HUES48 (cell line): ENCODE results near the gene PFKP.

Source experiments
- H3K27ac ChIP-seq: one replicate; pipeline ENCODE4 v1.7.0; 2013; ENCODE audit warnings: low read depth, low read length, inconsistent platforms
- H3K27me3 ChIP-seq: 2 replicates; pipeline ENCODE4 v1.6.1; 2013; ENCODE audit warnings: mild to moderate bottlenecking, low read length; ENCODE audit not compliant: control insufficient read depth, insufficient read depth
- H3K36me3 ChIP-seq: 2 replicates; pipeline ENCODE4 v1.6.1; 2013; ENCODE audit warnings: low read length; ENCODE audit not compliant: control insufficient read depth, insufficient read depth
- H3K4me1 ChIP-seq: 2 replicates; pipeline ENCODE4 v1.6.1; 2013; ENCODE audit warnings: mild to moderate bottlenecking, low read length; ENCODE audit not compliant: control insufficient read depth, insufficient read depth
- H3K4me3 ChIP-seq: 2 replicates; pipeline ENCODE4 v1.5.1; 2013; ENCODE audit warnings: mild to moderate bottlenecking, low read depth, low read length
- H3K9ac ChIP-seq: 2 replicates; pipeline ENCODE4 v1.6.1; 2013; ENCODE audit warnings: mild to moderate bottlenecking, low read depth, low read length, moderate library complexity
- H3K9me3 ChIP-seq: 2 replicates; pipeline ENCODE4 v1.6.1; 2013; ENCODE audit warnings: low read length; ENCODE audit not compliant: control insufficient read depth, insufficient read depth

The PFKP gene

DNA sequence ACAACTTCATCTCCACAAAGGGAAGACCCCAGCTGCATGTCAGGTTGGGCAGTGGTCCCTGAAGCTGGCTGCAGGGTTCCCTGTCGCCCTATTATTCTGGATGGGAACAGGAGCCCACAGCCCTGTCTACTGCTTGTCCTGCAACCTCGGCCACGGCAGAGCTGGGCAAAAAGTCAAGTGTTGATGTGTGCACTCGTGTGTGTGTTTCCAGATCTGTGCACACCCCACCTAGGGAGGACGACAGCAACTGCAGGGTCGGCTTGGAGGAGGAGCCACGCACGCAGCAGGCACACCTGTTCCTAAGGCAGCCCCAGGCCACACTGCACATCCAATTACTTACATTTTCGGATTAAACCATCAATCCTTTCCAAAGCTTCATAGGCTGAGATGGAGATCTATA lies 81.6 kb downstream of the PFKP start:
- H3K9me3 ChIP-seq = no peaks in the 10 kb centered on the region
- no peak overlapping the region for H3K4me3 ChIP-seq
- no peaks in the 10 kb centered on the region for H3K27me3 ChIP-seq
- H3K27ac ChIP-seq = no peak overlapping the region
- H3K4me1 ChIP-seq = no peaks in the 10 kb centered on the region
- peaks cover 75% of the 10 kb centered on the region for H3K36me3 ChIP-seq
- no peak overlapping the region for H3K9ac ChIP-seq

DNA sequence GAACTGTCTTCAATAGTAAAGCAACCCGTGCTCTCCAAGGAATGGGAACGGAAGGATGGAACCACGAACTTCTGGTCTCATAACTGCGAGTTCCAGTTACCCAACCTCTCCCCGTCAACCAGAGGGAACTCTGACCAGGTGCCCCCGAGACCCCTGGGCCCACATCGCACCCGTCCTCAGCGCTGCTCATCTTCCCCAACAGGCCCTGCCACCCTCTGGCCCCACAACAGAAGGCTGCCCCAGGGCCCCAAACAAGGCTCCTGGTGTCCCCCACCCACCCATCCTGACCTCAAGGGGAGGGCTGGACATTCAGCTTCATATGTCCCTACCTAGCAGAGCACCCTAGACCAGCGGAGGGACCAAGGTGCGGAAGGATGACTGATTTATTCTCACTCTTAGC lies 82.6 kb downstream of the PFKP start:
- no peak overlapping the region for H3K27ac ChIP-seq
- H3K36me3 ChIP-seq = peaks cover 76% of the 10 kb centered on the region
- H3K4me1 ChIP-seq = no peaks in the 10 kb centered on the region
- H3K9me3 ChIP-seq = no peaks in the 10 kb centered on the region
- no peak overlapping the region for H3K9ac ChIP-seq
- no peak overlapping the region for H3K4me3 ChIP-seq
- H3K27me3 ChIP-seq = no peaks in the 10 kb centered on the region

DNA sequence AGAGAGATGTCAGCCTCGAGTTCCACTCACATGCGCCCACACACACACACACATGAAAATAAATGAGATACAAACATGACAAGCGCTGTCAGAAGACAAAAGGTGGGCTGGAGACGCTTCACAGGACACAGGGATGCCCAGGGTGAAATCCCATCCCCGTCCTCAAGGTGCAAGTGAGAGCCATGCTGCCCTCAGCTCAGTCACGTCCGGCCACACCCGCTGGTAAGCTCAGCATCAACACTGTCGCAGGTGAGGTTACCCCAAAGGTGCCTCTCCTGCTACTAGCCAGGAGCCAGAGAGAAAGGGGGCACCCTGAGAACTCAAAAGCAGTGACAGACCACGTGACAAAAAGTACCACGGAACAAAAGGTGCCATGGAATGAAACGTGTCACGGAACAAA lies 83.0 kb downstream of the PFKP start:
- H3K36me3 ChIP-seq = peaks cover 76% of the 10 kb centered on the region
- H3K9ac ChIP-seq = no peak overlapping the region
- H3K27me3 ChIP-seq = no peaks in the 10 kb centered on the region
- no peak overlapping the region for H3K4me3 ChIP-seq
- H3K4me1 ChIP-seq = no peaks in the 10 kb centered on the region
- no peaks in the 10 kb centered on the region for H3K9me3 ChIP-seq
- no peak overlapping the region for H3K27ac ChIP-seq

DNA sequence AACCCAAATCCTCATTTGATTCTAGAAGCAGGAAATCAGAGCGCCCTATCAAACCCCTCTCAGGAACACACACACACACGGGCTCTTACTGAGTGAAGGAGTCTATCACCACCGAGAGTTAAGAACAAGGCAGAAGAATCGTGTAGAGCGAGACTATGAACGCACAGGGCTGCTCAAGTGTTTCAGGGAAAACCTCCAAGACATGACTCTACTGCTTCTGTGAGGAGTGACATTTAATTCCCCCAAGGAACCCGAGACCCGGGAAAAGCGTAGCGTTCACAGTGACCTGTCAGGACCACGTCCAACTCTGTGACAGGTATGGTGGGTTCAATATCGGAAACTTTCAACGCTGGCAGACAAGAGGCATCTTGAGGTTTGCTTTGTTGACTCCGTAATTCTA lies 83.6 kb downstream of the PFKP start:
- Histone ChIP-seq H3K4me3 (no peak overlapping the region), H3K27me3 (no peaks in the 10 kb centered on the region), H3K9me3 (no peaks in the 10 kb centered on the region), H3K4me1 (no peaks in the 10 kb centered on the region), H3K36me3 (peaks cover 74% of the 10 kb centered on the region), H3K27ac (no peak overlapping the region), H3K9ac (no peak overlapping the region)

DNA sequence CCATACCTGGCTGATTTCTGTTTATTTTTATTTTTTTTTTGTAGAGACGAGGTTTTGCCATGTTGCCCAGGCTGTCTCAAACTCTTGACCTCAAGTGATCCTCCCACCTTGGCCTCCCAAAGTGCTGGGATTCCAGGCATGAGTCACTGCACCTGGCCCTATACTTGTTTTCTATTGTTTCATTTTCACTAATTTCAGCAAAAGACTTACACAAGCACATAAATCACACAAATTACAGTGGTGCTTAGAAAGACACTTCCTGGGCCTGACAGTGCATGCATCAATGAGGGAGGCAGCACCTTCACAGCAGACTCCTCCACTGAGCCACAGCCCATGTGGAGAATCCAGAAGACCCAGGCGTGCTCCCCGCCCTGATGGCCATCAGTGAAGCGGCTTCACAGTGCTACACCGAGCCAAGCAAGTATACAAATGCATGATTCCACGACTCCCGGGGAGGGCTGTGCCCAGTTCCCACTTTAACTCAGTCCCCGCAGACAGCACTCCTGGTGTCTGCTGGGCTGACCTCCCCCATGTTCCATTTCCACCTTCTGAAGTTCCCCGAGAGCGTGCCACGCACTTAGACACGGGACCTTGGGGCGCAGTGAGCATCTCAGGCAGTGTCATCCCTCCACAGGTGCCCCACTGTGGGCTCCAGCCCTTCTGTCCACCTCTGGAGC lies 84.7 kb downstream of the PFKP start:
- Histone ChIP-seq H3K9ac (no peak overlapping the region), H3K4me3 (no peak overlapping the region), H3K4me1 (no peaks in the 10 kb centered on the region), H3K36me3 (peaks cover 72% of the 10 kb centered on the region), H3K9me3 (no peaks in the 10 kb centered on the region), H3K27ac (no peak overlapping the region), H3K27me3 (no peaks in the 10 kb centered on the region)

DNA sequence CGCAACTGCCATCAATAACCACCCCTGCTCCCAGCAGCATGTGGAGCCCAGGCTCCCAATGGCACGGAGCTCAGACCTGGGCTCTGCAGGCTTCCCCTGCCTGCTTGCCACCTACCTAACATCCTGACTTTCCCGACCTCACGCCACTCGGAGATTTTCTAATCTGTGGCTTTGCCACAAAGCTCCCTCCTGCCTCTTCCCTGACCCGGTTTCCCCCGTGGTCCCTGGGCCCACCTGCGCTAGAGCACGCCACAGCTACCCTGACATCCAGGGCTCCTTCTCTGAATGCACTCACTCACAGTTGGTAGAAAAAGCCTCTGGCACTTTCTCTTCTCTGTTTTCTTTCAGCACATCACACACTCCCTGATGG lies 85.2 kb downstream of the PFKP start:
- H3K36me3 ChIP-seq = peaks cover 72% of the 10 kb centered on the region
- H3K9ac ChIP-seq = no peak overlapping the region
- H3K27ac ChIP-seq = no peak overlapping the region
- H3K4me1 ChIP-seq = no peaks in the 10 kb centered on the region
- no peaks in the 10 kb centered on the region for H3K27me3 ChIP-seq
- no peaks in the 10 kb centered on the region for H3K9me3 ChIP-seq
- H3K4me3 ChIP-seq = no peak overlapping the region

DNA sequence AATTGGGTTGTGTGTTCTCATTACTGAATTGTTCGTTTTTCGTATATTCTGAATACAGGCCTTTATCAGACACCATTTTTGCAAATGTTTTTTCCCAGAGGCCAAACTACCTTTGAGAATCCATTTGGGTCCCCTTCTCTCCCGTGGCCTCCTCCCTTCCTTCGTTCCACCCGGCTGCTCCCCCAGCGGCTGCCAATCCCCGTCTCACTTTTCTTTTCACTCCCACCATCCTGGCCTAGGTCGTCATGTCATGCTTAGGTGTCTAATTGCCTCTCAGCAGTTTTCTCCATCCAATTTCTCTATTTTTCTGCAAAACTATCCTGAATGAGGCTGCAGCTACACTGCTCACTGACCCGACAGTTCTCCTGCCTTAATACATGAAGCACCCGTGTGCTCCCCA lies 87.3 kb downstream of the PFKP start:
- Histone ChIP-seq H3K4me1 (no peaks in the 10 kb centered on the region), H3K27ac (no peak overlapping the region), H3K27me3 (no peaks in the 10 kb centered on the region), H3K36me3 (peaks cover 72% of the 10 kb centered on the region), H3K9me3 (no peaks in the 10 kb centered on the region), H3K9ac (no peak overlapping the region), H3K4me3 (no peak overlapping the region)

DNA sequence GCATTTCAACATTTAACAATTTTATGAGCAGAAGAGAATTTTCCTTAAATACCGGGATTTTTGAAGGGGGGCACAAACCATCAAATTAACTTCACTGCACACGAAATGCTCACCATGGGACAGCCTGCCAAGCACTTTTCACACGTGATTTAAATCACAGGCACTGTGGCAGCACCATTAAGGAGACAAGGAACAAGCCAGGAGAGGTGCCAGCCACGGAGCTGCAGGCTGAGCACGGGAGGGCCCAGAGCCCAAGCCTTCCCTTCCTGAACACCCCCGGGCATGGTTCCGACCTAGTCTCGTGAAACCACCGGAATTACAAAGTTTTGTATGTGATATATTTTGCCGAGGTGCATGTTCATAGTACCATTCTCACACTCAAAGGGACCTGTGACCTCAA lies 91.8 kb downstream of the PFKP start:
- H3K27me3 ChIP-seq = no peaks in the 10 kb centered on the region
- no peaks in the 10 kb centered on the region for H3K4me1 ChIP-seq
- H3K27ac ChIP-seq = no peak overlapping the region
- peaks cover 69% of the 10 kb centered on the region for H3K36me3 ChIP-seq
- no peaks in the 10 kb centered on the region for H3K9me3 ChIP-seq
- no peak overlapping the region for H3K4me3 ChIP-seq
- H3K9ac ChIP-seq = no peak overlapping the region

DNA sequence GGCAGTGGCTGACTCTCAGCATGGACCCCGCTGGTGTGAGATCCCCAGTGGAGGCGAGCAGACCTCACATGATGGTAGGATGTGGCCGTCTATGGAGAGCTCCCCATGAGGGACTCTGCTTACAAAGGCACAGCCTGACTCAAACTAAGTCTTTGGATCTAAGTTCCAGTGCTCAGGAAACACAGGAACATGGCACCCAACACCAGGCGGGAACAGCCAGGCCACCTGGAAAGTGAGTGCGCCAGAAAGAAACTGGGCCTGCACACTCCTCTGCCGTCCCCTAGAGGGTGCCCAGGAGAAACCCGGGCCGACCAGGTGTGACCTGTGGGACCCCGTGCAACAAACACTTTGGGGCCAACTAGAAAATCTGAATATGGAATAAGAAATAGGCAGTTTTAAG lies 95.2 kb downstream of the PFKP start:
- Histone ChIP-seq H3K9ac (no peak overlapping the region), H3K4me3 (no peak overlapping the region), H3K36me3 (peaks cover 71% of the 10 kb centered on the region), H3K27ac (no peak overlapping the region), H3K9me3 (no peaks in the 10 kb centered on the region), H3K4me1 (no peaks in the 10 kb centered on the region), H3K27me3 (no peaks in the 10 kb centered on the region)

DNA sequence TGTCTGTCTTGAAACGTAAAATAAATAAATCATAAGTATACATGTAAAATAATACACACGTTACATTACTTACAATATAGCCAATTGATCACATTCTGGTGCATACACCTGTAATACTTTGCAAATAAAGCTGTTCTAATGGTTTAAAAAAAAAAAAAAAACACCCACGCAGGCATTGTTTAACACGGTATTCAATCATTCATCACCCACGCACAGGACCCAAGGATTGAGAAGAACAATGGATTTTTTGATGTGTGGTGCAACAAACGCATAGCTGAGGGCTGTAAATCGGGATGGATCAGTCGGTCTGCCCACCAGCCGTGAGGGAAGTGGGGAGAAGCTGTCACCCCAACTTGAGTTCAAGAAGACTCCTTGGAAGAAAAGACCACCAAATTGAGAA lies 96.5 kb downstream of the PFKP start:
- H3K4me3 ChIP-seq = no peak overlapping the region
- no peak overlapping the region for H3K27ac ChIP-seq
- H3K27me3 ChIP-seq = no peaks in the 10 kb centered on the region
- H3K4me1 ChIP-seq = no peaks in the 10 kb centered on the region
- H3K9ac ChIP-seq = no peak overlapping the region
- H3K36me3 ChIP-seq = peaks cover 69% of the 10 kb centered on the region
- H3K9me3 ChIP-seq = no peaks in the 10 kb centered on the region

DNA sequence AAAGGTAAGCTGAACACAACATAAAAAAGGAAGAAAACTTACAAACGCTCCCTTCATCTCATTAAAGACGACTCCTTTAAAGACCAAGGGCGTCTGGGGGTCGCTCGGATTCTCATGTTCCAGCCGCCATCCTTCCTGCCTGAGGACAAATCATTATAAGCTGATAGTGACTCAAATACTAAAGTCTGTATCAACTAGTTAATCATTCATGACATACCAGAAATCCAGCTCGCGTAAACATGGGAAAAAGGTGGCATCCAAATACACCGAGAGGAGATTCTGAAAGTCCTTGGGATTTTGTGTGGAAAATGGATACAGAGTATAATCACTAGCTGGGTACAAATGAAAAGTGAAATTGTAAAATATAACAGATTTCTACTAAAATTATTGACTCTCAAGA lies 97.8 kb downstream of the PFKP start:
- H3K4me1 ChIP-seq = no peaks in the 10 kb centered on the region
- H3K27ac ChIP-seq = no peak overlapping the region
- H3K4me3 ChIP-seq = no peak overlapping the region
- no peaks in the 10 kb centered on the region for H3K27me3 ChIP-seq
- no peak overlapping the region for H3K9ac ChIP-seq
- no peaks in the 10 kb centered on the region for H3K9me3 ChIP-seq
- peaks cover 62% of the 10 kb centered on the region for H3K36me3 ChIP-seq
